K562 (cell line): ENCODE results near the gene ZNF358.

ENCODE experiments used
- CBX2 ChIP-seq: fragments of 200-600 bp; sonication (generic); IDR thresholded peaks from one replicate; pipeline ENCODE4 v1.6.1; 2012; ENCODE audit warnings: mild to moderate bottlenecking, low read length, inconsistent platforms; ENCODE audit not compliant: insufficient read depth, poor library complexity, severe bottlenecking
- CREB1 ChIP-seq, 2 experiments: sonication (generic) in 1 of 2; formaldehyde crosslinking in 1 of 2; IDR thresholded peaks; 2 replicates each; pipeline versions ENCODE4 v1.6.1 to v1.8.0; 2012 to 2022; ENCODE audit warnings: inconsistent platforms in 1 of 2, mild to moderate bottlenecking in 1 of 2, missing genetic modification reagents in 1 of 2, moderate library complexity in 1 of 2
- CTCF ChIP-seq, 3 experiments: IDR thresholded peaks in 2 of 3; conservative IDR thresholded peaks in 1 of 3; 2 replicates each; pipeline ENCODE4 v1.5.1; 2011 to 2012; ENCODE audit warnings: low read length in 3 of 3, mild to moderate bottlenecking in 3 of 3, control low read depth in 2 of 3, improper control_type of control experiment in 1 of 3, inconsistent platforms in 1 of 3, low read depth in 1 of 3, mixed read lengths in 1 of 3, moderate library complexity in 1 of 3; ENCODE audit not compliant: insufficient read depth in 2 of 3
- KDM1A ChIP-seq, 2 experiments: fragments of 450-650 bp; IDR thresholded peaks; 2 replicates each; pipeline ENCODE4 v1.6.1; 2016; ENCODE audit warnings: mild to moderate bottlenecking in 2 of 2
- POLR2AphosphoS5 ChIP-seq: IDR thresholded peaks from 2 replicates; pipeline ENCODE4 v1.6.1; 2011; ENCODE audit warnings: mild to moderate bottlenecking, low read depth, low read length, moderate library complexity; ENCODE audit not compliant: control insufficient read depth, insufficient read depth
- RBFOX2 ChIP-seq: fragments of 200-400 bp; formaldehyde crosslinking; IDR thresholded peaks from 2 replicates; pipeline ENCODE4 v1.6.1; 2017; ENCODE audit warnings: low read depth, mild to moderate bottlenecking, low read length, moderate library complexity
- THRA ChIP-seq: fragments of 450-650 bp; IDR thresholded peaks from 2 replicates; pipeline ENCODE4 v1.6.1; 2017; ENCODE audit warnings: mild to moderate bottlenecking, moderate library complexity

GRCh38 chr19:7502552-7502951, 13.4 kb upstream of the ZNF358 start:
- peak; percentile 76 to 89 for TF ChIP-seq KDM1A (IDR thresholded peaks at IDR 0.05)
- TF ChIP-seq CBX2, result no peak
- no peak for TF ChIP-seq CTCF (IDR thresholded peaks at IDR 0.05 in 2 of 3, conservative IDR thresholded peaks at IDR 0.05 in 1 of 3; ENCODE audit: insufficient read depth in 2 of 3, low read depth in 1 of 3, low read length in 3 of 3)
- no peak for TF ChIP-seq POLR2AphosphoS5
- TF ChIP-seq THRA, result no peak
- TF ChIP-seq CREB1 (IDR thresholded peaks at IDR 0.05), result no peak
- no peak for TF ChIP-seq CREB1 (CRISPR knock-in tag; IDR thresholded peaks at IDR 0.05)
- TF ChIP-seq RBFOX2, result no peak
